HG02798 (cell line): Measurements from ENCODE around the gene VAMP2.

Experiments
- ATAC-seq: cut with Tn5 transposase; IDR thresholded peaks from one replicate; pipeline ENCODE4 v1.9.1; 2021; ENCODE audit warnings: mild to moderate bottlenecking; ENCODE audit not compliant: unreplicated experiment, poor library complexity

VAMP2 gene

GRCh38 chr17:8125154-8125946, 37.4 kb downstream of the VAMP2 start:
- peak; percentile 28 for ATAC-seq

GRCh38 chr17:8124350-8125153, 38.2 kb downstream of the VAMP2 start:
- ATAC-seq, result no peak

- ATAC-seq, result no peak
Observed at GRCh38 chr17:8123695-8124349, 38.9 kb downstream of the VAMP2 start, which contains the start of gene HES7. Gene HES7, minus strand, starts transcription at chr17:8124106. Its CDS starts 22 bp downstream, at chr17:8124084.

GRCh38 chr17:8122924-8123694, 39.6 kb downstream of the VAMP2 start:
- ATAC-seq, result no peak

- no peak for ATAC-seq
Observed at GRCh38 chr17:8122422-8122923, 40.3 kb downstream of the VAMP2 start.

GRCh38 chr17:8121681-8122421, 40.9 kb downstream of the VAMP2 start:
- peak; percentile 27 for ATAC-seq

GRCh38 chr17:8121407-8121680, 41.4 kb downstream of the VAMP2 start:
- ATAC-seq, result no peak

GRCh38 chr17:8120520-8121406, 42.0 kb downstream of the VAMP2 start:
- no peak for ATAC-seq

GRCh38 chr17:8119581-8120519, 42.9 kb downstream of the VAMP2 start:
- ATAC-seq, result peak; percentile 41

GRCh38 chr17:8118769-8119580, 43.8 kb downstream of the VAMP2 start:
- ATAC-seq, result peak; percentile 42

GRCh38 chr17:8117980-8118768, 44.6 kb downstream of the VAMP2 start, which contains the start of gene ALOXE3:
Gene ALOXE3, minus strand, starts transcription at chr17:8118514. Its CDS starts 524 bp downstream, at chr17:8117990.
- ATAC-seq, result no peak

- no peak for ATAC-seq
Observed at GRCh38 chr17:8117367-8117979, 45.3 kb downstream of the VAMP2 start.

- ATAC-seq, result no peak
Observed at GRCh38 chr17:8116776-8117175, 46.0 kb downstream of the VAMP2 start.

GRCh38 chr17:8110907-8111306, 51.8 kb downstream of the VAMP2 start:
- no peak for ATAC-seq

GRCh38 chr17:8110456-8110804, 52.3 kb downstream of the VAMP2 start:
- ATAC-seq, result no peak
